ENCODE data around the gene DOK4.

The DOK4 gene

DNA sequence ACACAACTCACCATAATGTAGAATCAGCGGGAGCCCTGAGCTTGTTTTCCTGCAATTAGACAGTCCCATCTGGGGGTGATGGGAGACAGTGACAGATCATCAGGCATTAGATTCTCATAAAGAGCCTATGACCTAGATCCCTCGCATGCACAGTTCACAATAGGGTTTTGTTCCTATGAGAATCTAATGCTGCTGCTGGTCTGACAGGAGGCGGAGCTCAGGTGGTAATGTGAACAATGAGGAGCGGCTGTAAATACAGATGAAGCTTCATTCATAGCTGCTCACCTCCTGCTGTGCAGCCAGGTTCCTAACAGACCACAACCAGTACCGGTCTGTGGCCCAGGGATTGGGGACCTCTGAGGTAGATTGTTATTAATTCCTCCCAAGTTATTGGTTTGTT is 2.9 kb upstream of the DOK4 start:
- Histone ChIP-seq H3K4me3 (replicated peaks; ENCODE audit: insufficient read depth, low read length) (no peak overlapping the region), H3K27me3 (ENCODE audit: insufficient read depth, poor library complexity, severe bottlenecking) (no peaks in the 10 kb centered on the region), H3K27ac (replicated peaks) (no peak overlapping the region)
- TF ChIP-seq GABPA (IDR thresholded peaks at IDR 0.05; ENCODE audit: low read depth): no peak
- TF ChIP-seq, protein P1, sequence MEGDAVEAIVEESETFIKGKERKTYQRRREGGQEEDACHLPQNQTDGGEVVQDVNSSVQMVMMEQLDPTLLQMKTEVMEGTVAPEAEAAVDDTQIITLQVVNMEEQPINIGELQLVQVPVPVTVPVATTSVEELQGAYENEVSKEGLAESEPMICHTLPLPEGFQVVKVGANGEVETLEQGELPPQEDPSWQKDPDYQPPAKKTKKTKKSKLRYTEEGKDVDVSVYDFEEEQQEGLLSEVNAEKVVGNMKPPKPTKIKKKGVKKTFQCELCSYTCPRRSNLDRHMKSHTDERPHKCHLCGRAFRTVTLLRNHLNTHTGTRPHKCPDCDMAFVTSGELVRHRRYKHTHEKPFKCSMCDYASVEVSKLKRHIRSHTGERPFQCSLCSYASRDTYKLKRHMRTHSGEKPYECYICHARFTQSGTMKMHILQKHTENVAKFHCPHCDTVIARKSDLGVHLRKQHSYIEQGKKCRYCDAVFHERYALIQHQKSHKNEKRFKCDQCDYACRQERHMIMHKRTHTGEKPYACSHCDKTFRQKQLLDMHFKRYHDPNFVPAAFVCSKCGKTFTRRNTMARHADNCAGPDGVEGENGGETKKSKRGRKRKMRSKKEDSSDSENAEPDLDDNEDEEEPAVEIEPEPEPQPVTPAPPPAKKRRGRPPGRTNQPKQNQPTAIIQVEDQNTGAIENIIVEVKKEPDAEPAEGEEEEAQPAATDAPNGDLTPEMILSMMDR (IDR thresholded peaks at IDR 0.05; ENCODE audit: insufficient read depth, low read length): no peak
- TF ChIP-seq, protein P2, sequence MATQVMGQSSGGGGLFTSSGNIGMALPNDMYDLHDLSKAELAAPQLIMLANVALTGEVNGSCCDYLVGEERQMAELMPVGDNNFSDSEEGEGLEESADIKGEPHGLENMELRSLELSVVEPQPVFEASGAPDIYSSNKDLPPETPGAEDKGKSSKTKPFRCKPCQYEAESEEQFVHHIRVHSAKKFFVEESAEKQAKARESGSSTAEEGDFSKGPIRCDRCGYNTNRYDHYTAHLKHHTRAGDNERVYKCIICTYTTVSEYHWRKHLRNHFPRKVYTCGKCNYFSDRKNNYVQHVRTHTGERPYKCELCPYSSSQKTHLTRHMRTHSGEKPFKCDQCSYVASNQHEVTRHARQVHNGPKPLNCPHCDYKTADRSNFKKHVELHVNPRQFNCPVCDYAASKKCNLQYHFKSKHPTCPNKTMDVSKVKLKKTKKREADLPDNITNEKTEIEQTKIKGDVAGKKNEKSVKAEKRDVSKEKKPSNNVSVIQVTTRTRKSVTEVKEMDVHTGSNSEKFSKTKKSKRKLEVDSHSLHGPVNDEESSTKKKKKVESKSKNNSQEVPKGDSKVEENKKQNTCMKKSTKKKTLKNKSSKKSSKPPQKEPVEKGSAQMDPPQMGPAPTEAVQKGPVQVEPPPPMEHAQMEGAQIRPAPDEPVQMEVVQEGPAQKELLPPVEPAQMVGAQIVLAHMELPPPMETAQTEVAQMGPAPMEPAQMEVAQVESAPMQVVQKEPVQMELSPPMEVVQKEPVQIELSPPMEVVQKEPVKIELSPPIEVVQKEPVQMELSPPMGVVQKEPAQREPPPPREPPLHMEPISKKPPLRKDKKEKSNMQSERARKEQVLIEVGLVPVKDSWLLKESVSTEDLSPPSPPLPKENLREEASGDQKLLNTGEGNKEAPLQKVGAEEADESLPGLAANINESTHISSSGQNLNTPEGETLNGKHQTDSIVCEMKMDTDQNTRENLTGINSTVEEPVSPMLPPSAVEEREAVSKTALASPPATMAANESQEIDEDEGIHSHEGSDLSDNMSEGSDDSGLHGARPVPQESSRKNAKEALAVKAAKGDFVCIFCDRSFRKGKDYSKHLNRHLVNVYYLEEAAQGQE (IDR thresholded peaks at IDR 0.05; ENCODE audit: insufficient replicate concordance, low read depth): no peak
- TF ChIP-seq POLR2AphosphoS5 (IDR thresholded peaks at IDR 0.05; ENCODE audit: low read depth): no peak
- no peak for TF ChIP-seq SPI1 (IDR thresholded peaks at IDR 0.05; ENCODE audit: borderline replicate concordance, low read depth)
- no peak for DNase-seq (ENCODE audit: low read depth in 1 of 2, low spot score in 1 of 2)

DNA sequence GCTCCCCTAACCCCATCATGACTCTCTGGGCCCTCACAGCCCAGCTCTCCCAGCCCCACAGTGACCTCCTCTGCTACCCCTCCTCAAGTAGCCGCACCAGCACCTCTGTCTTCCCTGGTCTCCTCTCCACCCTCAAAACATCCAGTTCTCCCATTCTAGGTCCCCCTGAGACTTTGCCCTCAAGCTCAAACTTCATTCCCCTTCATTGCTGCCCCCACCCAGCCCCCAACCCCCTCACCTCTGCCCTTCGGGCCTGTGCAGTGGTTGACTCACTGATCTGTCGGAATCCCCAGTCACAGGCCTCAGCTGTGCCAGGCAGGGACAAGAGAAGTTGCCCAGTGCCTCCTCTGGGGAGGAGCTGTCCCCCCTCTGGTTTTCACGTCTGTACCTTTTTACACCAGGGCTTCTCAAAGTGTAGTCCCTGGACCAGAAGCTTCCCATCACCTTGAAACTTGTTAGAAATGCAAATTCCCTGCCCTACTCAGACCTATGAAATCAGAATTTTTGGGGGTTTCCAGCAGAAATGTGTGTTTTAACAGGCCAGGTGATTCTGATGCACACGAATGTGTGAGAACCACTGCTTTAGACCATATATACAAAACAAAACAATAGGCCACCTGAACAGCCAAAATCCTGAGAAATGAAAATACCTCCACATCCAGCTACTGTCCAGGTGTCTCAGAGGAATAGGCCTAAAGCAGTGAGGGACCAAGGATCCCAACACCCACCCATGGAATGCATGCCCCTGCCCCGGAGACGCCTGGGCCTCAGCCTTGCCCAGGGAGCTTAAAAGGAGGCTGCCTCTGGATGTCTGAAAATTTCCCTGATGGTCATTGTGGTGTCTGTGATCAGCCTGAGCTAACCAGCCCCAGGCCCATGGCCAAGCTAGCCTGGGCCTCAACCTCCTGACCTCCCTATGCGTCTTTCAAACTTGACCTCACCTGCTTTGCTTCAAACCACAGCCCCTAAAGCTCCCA is 853 bp upstream of the DOK4 start:
- no peak for DNase-seq (ENCODE audit: low read depth in 1 of 2, low spot score in 1 of 2)
- Histone ChIP-seq H3K27ac (replicated peaks) (no peak overlapping the region), H3K27me3 (ENCODE audit: insufficient read depth, poor library complexity, severe bottlenecking) (no peaks in the 10 kb centered on the region), H3K4me3 (replicated peaks; ENCODE audit: insufficient read depth, low read length) (no peak overlapping the region)
- TF ChIP-seq, protein P2 (IDR thresholded peaks at IDR 0.05; ENCODE audit: insufficient replicate concordance, low read depth): no peak
- TF ChIP-seq, protein P1 (IDR thresholded peaks at IDR 0.05; ENCODE audit: insufficient read depth, low read length): no peak
- TF ChIP-seq GABPA (IDR thresholded peaks at IDR 0.05; ENCODE audit: low read depth) (no peak), POLR2AphosphoS5 (IDR thresholded peaks at IDR 0.05; ENCODE audit: low read depth) (no peak), SPI1 (IDR thresholded peaks at IDR 0.05; ENCODE audit: borderline replicate concordance, low read depth) (no peak)

DNA sequence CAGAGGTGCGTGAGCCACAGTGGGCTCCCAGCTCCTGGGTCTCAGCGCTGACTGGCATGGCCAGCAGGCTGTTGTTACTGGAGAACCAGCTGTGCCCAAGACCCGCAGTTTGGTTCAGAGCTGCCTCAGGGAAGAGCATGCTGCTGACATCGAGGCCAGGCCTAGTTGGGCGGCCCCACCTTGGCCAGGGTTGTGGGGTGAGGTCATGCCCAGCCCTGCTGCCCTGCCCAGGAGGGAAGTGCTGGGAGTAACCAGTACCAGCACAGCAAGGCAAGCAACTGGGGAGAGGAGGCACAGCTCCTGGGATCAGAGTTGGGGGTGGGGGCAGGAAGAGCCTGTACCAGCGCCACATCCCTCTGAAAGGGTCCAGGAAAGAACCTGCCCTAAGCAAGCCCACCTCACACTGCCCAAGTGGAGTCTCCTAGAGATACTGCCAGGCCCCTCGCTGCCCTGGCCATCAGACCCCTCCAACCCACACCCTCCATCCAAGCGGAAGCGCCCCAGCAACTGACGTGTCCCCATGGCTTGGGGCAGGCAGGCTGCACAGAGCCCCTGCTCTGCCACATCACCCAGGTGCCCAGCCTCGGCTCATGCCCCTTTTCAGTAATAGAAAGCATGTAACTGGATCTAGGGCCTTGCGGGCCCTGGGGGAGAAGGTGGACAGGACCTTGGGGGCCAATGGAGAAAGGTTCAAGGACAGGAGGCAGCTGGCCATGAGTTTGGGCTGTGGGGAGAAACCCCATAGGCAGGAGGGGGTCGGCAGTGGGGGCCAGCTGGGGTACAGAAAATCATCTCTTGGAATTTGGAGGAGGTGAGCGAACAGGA is 990 bp downstream of the DOK4 start:
- DNase-seq (ENCODE audit: low read depth in 1 of 2, low spot score in 1 of 2): no peak
- Histone ChIP-seq H3K27me3 (ENCODE audit: insufficient read depth, poor library complexity, severe bottlenecking) (no peaks in the 10 kb centered on the region), H3K4me3 (replicated peaks; ENCODE audit: insufficient read depth, low read length) (no peak overlapping the region), H3K27ac (replicated peaks) (no peak overlapping the region)
- TF ChIP-seq GABPA (IDR thresholded peaks at IDR 0.05; ENCODE audit: low read depth) (no peak), POLR2AphosphoS5 (IDR thresholded peaks at IDR 0.05; ENCODE audit: low read depth) (no peak), SPI1 (IDR thresholded peaks at IDR 0.05; ENCODE audit: borderline replicate concordance, low read depth) (no peak)
- TF ChIP-seq, protein P2 (IDR thresholded peaks at IDR 0.05; ENCODE audit: insufficient replicate concordance, low read depth): no peak
- TF ChIP-seq, protein P1 (IDR thresholded peaks at IDR 0.05; ENCODE audit: insufficient read depth, low read length): no peak
